Keratinocyte (primary cell): ENCODE measurements around the gene PITPNC1. TPM values are rescaled to one million over a fixed set of nuclear protein-coding genes. Genes with fewer than 3 reads are reported as not detected.

Source experiments
- DNase-seq: peaks from one replicate; pipeline ENCODE4 v3.0.0-alpha.2; 2011; ENCODE audit warnings: low read depth, missing footprints, low spot score
- FAIRE-seq: peaks from 2 replicates; lab custom pipeline; 2011; peaks lifted over from hg19 to GRCh38; lab: Jason Lieb, UNC
- H2AFZ ChIP-seq: 2 replicates; pipeline ENCODE4 v1.6.0; 2012; ENCODE audit warnings: low read length, control low read depth, inconsistent platforms; ENCODE audit not compliant: control insufficient read depth
- H3K27ac ChIP-seq: 2 replicates; pipeline ENCODE4 v1.5.1; 2011; ENCODE audit warnings: low read length; ENCODE audit not compliant: control insufficient read depth, insufficient read depth
- H3K27me3 ChIP-seq: 3 replicates; pipeline ENCODE4 v1.6.0; 2011; ENCODE audit warnings: low read length; ENCODE audit not compliant: control insufficient read depth, insufficient read depth; ENCODE audit errors: extremely low read depth
- H3K36me3 ChIP-seq, 2 experiments: 2 replicates in 1 of 2; 3 replicates in 1 of 2; pipeline ENCODE4 v1.5.1; 2011; ENCODE audit warnings: low read length in 2 of 2, mild to moderate bottlenecking in 1 of 2; ENCODE audit not compliant: control insufficient read depth in 2 of 2, insufficient read depth in 2 of 2; ENCODE audit errors: extremely low read depth in 1 of 2
- H3K4me1 ChIP-seq: 3 replicates; pipeline ENCODE4 v1.5.1; 2011; ENCODE audit warnings: low read length; ENCODE audit not compliant: control insufficient read depth, insufficient read depth; ENCODE audit errors: extremely low read depth
- H3K4me2 ChIP-seq: 3 replicates; pipeline ENCODE4 v1.6.0; 2011; ENCODE audit warnings: low read depth, low read length; ENCODE audit not compliant: control insufficient read depth, insufficient read depth; ENCODE audit errors: extremely low read depth
- H3K4me3 ChIP-seq, 3 experiments: fragments of 200-600 bp in 1 of 3; sonication (generic) in 1 of 3; 2 replicates in 2 of 3; 3 replicates in 1 of 3; pipeline ENCODE4 v1.5.1; 2011 to 2016; ENCODE audit warnings: low read length in 3 of 3, mild to moderate bottlenecking in 3 of 3, control low read depth in 2 of 3, inconsistent platforms in 1 of 3, low read depth in 1 of 3, mixed read lengths in 1 of 3, mixed run types in 1 of 3, moderate library complexity in 1 of 3; ENCODE audit not compliant: control insufficient read depth in 2 of 3, insufficient read depth in 2 of 3; ENCODE audit errors: extremely low read depth in 1 of 3
- H3K79me2 ChIP-seq: 2 replicates; pipeline ENCODE4 v1.6.0; 2012; ENCODE audit warnings: low read length; ENCODE audit not compliant: control insufficient read depth, insufficient read depth
- H3K9ac ChIP-seq: 3 replicates; pipeline ENCODE4 v1.6.0; 2011; ENCODE audit warnings: low read length; ENCODE audit not compliant: control insufficient read depth, insufficient read depth; ENCODE audit errors: extremely low read depth
- H3K9me1 ChIP-seq: 3 replicates; pipeline ENCODE4 v1.6.0; 2011; ENCODE audit warnings: low read length; ENCODE audit not compliant: control insufficient read depth, insufficient read depth; ENCODE audit errors: extremely low read depth
- H3K9me3 ChIP-seq: 2 replicates; pipeline ENCODE4 v1.5.1; 2012; ENCODE audit warnings: low read depth, low read length; ENCODE audit not compliant: control insufficient read depth
- H4K20me1 ChIP-seq: 3 replicates; pipeline ENCODE4 v1.6.0; 2011; ENCODE audit warnings: low read length; ENCODE audit not compliant: control insufficient read depth, insufficient read depth; ENCODE audit errors: extremely low read depth
- EZH2 ChIP-seq: IDR thresholded peaks from one replicate; pipeline ENCODE4 v1.6.1; 2012; ENCODE audit warnings: inconsistent platforms, mild to moderate bottlenecking, low read length, moderate library complexity
- dilution Hi-C: fragments of 300-500 bp; cut with MboI; formaldehyde crosslinking; loops from one replicate; pipeline ENCODE4 v1.7.0; 2020; ENCODE audit warnings: low sequenced_read_pairs; ENCODE audit not compliant: extremely low pct_ligation_motif_present
- polyA plus RNA-seq, 5 experiments: library from polyadenylated mRNA; depleted of rRNA in 3 of 5; stranded (reverse) in 3 of 5; stranded (forward) in 1 of 5; unstranded in 1 of 5; fragments of >200 nt; gene quantifications; 1 replicate in 1 of 5; 2 replicates in 3 of 5; 3 replicates in 1 of 5; pipeline versions ENCODE4 v1.2.1 to v1.2.3, GENCODE V29; 2011 to 2012; ENCODE audit warnings: missing spikeins in 2 of 5, low read depth in 1 of 5, low replicate concordance in 1 of 5
- TF ChIP-seq, protein P1 (sequence below), 3 experiments: IDR thresholded peaks in 1 of 3; conservative IDR thresholded peaks in 1 of 3; optimal IDR thresholded peaks in 1 of 3; 2 replicates in 2 of 3; 3 replicates in 1 of 3; pipeline versions ENCODE3 to v1.5.1; 2011; ENCODE audit warnings: low read length in 3 of 3, mild to moderate bottlenecking in 3 of 3, moderate library complexity in 2 of 3, control low read depth in 1 of 3, inconsistent platforms in 1 of 3; ENCODE audit not compliant: insufficient read depth in 2 of 3; ENCODE audit errors: extremely low read depth in 1 of 3

Gene PITPNC1
- polyA plus RNA-seq, 1 donor (not counting 4 experiments of a cell fraction or from before 2014, with no cell fraction given), result 24.8 TPM

DNA sequence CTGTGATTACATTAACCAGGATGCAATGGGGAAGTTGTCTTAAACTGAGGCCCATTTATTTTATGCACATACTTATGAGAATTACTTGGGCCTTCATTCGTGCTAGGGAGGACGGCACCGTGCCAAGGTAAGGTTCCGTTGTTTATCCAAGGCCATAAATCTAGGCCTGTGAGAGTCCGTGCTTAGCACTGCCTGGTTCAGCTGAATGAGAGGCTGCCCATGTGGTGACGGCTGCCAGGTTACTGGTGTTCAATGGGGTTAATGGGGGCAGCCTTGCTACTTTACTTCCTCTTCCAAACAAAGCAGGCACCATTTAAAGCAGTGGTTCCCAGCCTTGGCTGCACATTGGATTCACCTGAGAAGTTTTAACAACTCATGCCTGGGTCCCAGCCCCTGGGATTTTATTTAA, 205.6 kb downstream of the PITPNC1 start:
- no peak for DNase-seq
- no peak for FAIRE-seq
- no peaks in the 10 kb centered on the region for H3K9me3 ChIP-seq
- H3K4me2 ChIP-seq, result no peak overlapping the region
- peaks cover 2 to 4% of the 10 kb centered on the region in 2 experiments for H3K36me3 ChIP-seq
- no peaks in the 10 kb centered on the region for H3K9me1 ChIP-seq
- no peaks in the 10 kb centered on the region for H3K79me2 ChIP-seq
- dilution Hi-C loops, result no loop called here
- no peak for TF ChIP-seq EZH2
- TF ChIP-seq, protein P1, sequence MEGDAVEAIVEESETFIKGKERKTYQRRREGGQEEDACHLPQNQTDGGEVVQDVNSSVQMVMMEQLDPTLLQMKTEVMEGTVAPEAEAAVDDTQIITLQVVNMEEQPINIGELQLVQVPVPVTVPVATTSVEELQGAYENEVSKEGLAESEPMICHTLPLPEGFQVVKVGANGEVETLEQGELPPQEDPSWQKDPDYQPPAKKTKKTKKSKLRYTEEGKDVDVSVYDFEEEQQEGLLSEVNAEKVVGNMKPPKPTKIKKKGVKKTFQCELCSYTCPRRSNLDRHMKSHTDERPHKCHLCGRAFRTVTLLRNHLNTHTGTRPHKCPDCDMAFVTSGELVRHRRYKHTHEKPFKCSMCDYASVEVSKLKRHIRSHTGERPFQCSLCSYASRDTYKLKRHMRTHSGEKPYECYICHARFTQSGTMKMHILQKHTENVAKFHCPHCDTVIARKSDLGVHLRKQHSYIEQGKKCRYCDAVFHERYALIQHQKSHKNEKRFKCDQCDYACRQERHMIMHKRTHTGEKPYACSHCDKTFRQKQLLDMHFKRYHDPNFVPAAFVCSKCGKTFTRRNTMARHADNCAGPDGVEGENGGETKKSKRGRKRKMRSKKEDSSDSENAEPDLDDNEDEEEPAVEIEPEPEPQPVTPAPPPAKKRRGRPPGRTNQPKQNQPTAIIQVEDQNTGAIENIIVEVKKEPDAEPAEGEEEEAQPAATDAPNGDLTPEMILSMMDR (optimal IDR thresholded peaks at IDR 0.05 in 1 of 3, IDR thresholded peaks at IDR 0.05 in 1 of 3, conservative IDR thresholded peaks at IDR 0.05 in 1 of 3; ENCODE audit: extremely low read depth in 1 of 3, insufficient read depth in 2 of 3, low read length in 3 of 3), result no peak
- no peak overlapping the region for H3K4me3 ChIP-seq
- no peaks in the 10 kb centered on the region for H3K4me1 ChIP-seq
- H3K9ac ChIP-seq, result no peak overlapping the region
- no peaks in the 10 kb centered on the region for H3K27me3 ChIP-seq
- H3K27ac ChIP-seq, result no peak overlapping the region
- H2AFZ ChIP-seq, result no peak overlapping the region
- H4K20me1 ChIP-seq, result no peaks in the 10 kb centered on the region

DNA sequence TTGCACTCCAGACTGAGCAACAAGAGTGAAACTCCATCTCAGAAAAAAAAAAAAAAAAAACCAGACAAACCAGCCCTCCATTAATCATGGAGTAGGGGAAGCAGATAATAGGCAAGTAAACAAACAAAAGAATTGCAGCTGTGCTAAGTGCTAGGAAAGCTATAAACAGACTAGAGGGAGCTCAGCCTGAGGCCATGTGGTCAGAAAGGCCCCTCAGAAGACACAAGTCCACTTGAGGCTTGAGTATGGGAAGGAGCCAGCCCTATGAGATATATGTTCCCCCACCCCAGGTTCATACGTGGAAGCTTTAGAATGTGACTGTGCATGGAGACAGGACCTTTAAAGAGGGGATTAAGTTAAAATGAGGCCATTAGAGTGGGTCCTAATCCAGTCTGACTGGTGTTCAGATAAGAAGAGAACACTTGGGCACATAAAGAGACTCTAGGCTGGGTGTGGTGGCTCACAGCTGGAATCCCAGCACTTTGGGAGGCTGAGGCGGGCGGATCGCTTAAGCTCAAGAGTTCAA, 208.1 kb downstream of the PITPNC1 start:
- H3K9me1 ChIP-seq, result no peaks in the 10 kb centered on the region
- H3K27ac ChIP-seq, result no peak overlapping the region
- H2AFZ ChIP-seq, result no peak overlapping the region
- H3K79me2 ChIP-seq, result no peaks in the 10 kb centered on the region
- peaks cover 2 to 5% of the 10 kb centered on the region in 2 experiments for H3K36me3 ChIP-seq
- H3K9ac ChIP-seq, result no peak overlapping the region
- H4K20me1 ChIP-seq, result no peaks in the 10 kb centered on the region
- H3K4me2 ChIP-seq, result no peak overlapping the region
- no peaks in the 10 kb centered on the region for H3K27me3 ChIP-seq
- dilution Hi-C loops, result no loop called here
- no peaks in the 10 kb centered on the region for H3K9me3 ChIP-seq
- TF ChIP-seq, protein P1 (optimal IDR thresholded peaks at IDR 0.05 in 1 of 3, IDR thresholded peaks at IDR 0.05 in 1 of 3, conservative IDR thresholded peaks at IDR 0.05 in 1 of 3; ENCODE audit: extremely low read depth in 1 of 3, insufficient read depth in 2 of 3, low read length in 3 of 3), result no peak
- no peak for TF ChIP-seq EZH2
- DNase-seq (no peak), FAIRE-seq (no peak)
- no peaks in the 10 kb centered on the region for H3K4me1 ChIP-seq
- no peak overlapping the region for H3K4me3 ChIP-seq
